GM10266 (cell line): ENCODE results near the gene CASQ2.

ENCODE experiments used
- DNase-seq: peaks from one replicate; pipeline ENCODE4 v3.0.0; 2012; ENCODE audit errors: extremely low spot score
- CTCF ChIP-seq: IDR thresholded peaks from 2 replicates; pipeline ENCODE4 v1.5.1; 2012; ENCODE audit warnings: mild to moderate bottlenecking, low read depth; ENCODE audit not compliant: control insufficient read depth, insufficient read depth; ENCODE audit errors: missing control alignments

The CASQ2 gene

DNA sequence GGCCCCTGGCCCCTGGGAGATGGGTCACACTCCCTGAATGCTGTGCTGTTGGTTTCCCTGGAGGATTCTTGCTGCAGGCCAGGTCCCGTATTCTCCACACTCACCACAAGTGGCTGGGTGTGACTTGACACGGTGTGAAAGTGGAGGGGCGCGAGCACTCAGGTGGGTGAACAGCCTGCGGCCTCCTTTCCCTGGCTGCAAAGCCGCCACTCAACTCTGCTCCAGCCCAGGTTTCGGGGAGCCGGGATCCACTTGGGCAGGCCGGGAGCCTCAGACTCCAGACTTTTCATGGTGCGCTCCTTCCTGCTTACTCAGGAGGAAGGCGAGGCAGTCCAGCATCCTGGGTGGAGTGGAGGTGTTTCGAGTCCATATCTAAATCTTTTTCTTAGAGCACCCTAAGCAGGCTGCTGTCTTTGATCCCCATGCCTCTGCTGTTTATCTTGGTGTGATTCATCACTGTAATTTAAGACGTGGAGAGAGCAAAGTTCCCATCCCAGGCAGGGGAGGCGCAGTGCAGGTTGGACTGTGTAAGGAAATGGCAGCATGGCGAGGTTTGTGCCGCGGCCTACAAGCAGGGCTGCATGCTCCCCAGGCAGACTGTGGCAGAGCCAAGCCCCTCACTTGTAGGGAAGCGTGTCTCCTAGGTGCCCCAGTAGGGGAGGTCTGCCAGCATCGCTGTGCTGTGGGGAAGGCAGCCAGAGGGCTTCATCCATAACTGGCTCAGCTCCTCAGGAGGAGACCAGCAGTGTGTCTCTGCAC, 97.2 kb downstream of the CASQ2 start:
- no peak for DNase-seq
- no peak for TF ChIP-seq CTCF

GRCh38 chr1:115670476-115671175, 97.9 kb downstream of the CASQ2 start:
- DNase-seq: no peak
- TF ChIP-seq CTCF: no peak

GRCh38 chr1:115669886-115670285, 98.6 kb downstream of the CASQ2 start:
- DNase-seq: no peak
- TF ChIP-seq CTCF: no peak

- DNase-seq: no peak
- TF ChIP-seq CTCF: no peak
Observed at GRCh38 chr1:115669002-115669673, 99.4 kb downstream of the CASQ2 start.

DNA sequence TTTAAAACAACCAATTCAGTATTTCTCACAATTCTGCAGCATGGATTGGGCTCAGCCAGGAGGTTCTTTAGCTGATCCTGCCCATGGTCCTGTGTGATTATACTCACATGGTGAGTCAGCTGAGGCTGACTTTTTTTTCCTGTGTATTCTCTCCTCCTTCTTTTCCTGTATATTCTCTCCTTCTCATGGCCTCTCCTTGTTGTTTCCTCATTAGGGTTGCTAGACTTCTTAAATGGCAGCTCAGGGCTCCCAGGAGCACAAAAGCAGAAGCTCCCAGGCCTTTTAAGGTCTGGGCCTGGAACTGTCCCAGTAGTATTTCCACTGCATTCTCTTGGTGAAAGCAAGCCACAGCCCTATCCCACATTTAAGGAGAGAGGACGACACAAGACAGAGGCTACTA, 99.9 kb downstream of the CASQ2 start:
- DNase-seq: no peak
- TF ChIP-seq CTCF: no peak

- no peak for TF ChIP-seq CTCF
- no peak for DNase-seq
Observed at GRCh38 chr1:115666702-115667101, 101.8 kb downstream of the CASQ2 start.
